Endothelial cell of umbilical vein (primary cell): Measurements from ENCODE around the gene PSD2.

Source experiments
- CTCF ChIP-seq, 2 donors: IDR thresholded peaks; 1 replicate in 1 of 2; 2 replicates in 1 of 2; pipeline ENCODE4 v1.5.1; 2011; ENCODE audit warnings: low read length in 2 of 2, mild to moderate bottlenecking in 2 of 2, moderate library complexity in 2 of 2, control low read depth in 1 of 2, inconsistent platforms in 1 of 2, low read depth in 1 of 2; ENCODE audit not compliant: insufficient read depth in 1 of 2; ENCODE audit errors: extremely low read depth in 1 of 2
- EZH2 ChIP-seq: IDR thresholded peaks from 2 replicates; pipeline ENCODE4 v1.6.1; 2012; ENCODE audit warnings: borderline replicate concordance, low read depth, mild to moderate bottlenecking, moderate library complexity, low read length, inconsistent platforms; ENCODE audit not compliant: severe bottlenecking
- FOS ChIP-seq: IDR thresholded peaks from 2 replicates; pipeline ENCODE4 v1.6.1; 2011; ENCODE audit warnings: mild to moderate bottlenecking, low read length, moderate library complexity, borderline replicate concordance; ENCODE audit not compliant: insufficient read depth
- GATA2 ChIP-seq: IDR thresholded peaks from 2 replicates; pipeline ENCODE4 v1.7.0; 2011; ENCODE audit warnings: low read depth, mild to moderate bottlenecking, moderate library complexity, mixed read lengths, low read length; ENCODE audit not compliant: insufficient read length, insufficient read depth
- POLR2A ChIP-seq: IDR thresholded peaks from 2 replicates; pipeline ENCODE4 v1.6.1; 2012; ENCODE audit warnings: low read depth, mild to moderate bottlenecking, control low read depth, low read length
- POLR2AphosphoS5 ChIP-seq: IDR thresholded peaks from 2 replicates; pipeline ENCODE4 v1.6.1; 2012; ENCODE audit warnings: low read depth, mild to moderate bottlenecking, control low read depth, low read length, moderate library complexity; ENCODE audit not compliant: insufficient read depth
- TF ChIP-seq, protein P1 (sequence below): IDR thresholded peaks from 2 replicates; pipeline ENCODE4 v1.6.1; 2011; ENCODE audit not compliant: insufficient read depth, insufficient read length

- no peak for TF ChIP-seq CTCF (IDR thresholded peaks at IDR 0.05; ENCODE audit: extremely low read depth in 1 of 2, insufficient read depth in 1 of 2, low read depth in 1 of 2, low read length in 2 of 2)
- TF ChIP-seq POLR2A, result no peak
- TF ChIP-seq POLR2AphosphoS5, result no peak
- no peak for TF ChIP-seq EZH2
- TF ChIP-seq, protein P1, sequence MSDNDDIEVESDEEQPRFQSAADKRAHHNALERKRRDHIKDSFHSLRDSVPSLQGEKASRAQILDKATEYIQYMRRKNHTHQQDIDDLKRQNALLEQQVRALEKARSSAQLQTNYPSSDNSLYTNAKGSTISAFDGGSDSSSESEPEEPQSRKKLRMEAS, result no peak
- no peak for TF ChIP-seq FOS
- TF ChIP-seq GATA2, result no peak
Measured at GRCh38 chr5:139756971-139757370, 38.6 kb upstream of the PSD2 start.
